ENCODE measurements around the gene FGF21. TPM values are rescaled to one million over a fixed set of nuclear protein-coding genes. Genes with fewer than 3 reads are reported as not detected.

Gene FGF21
- total and polyA plus RNA-seq, 10 of the 15 experiments (the other 5 are each of a cell fraction or from before 2014, with no cell fraction given): not detected

- no peak for TF ChIP-seq BCLAF1 (IDR thresholded peaks at IDR 0.05)
- peak; percentile 84; the same call in 1 of the 2 replicates for TF ChIP-seq GATAD2B (conservative IDR thresholded peaks at IDR 0.05; ENCODE audit: low read depth)
- TF ChIP-seq MAX (IDR thresholded peaks at IDR 0.05; ENCODE audit: low read depth, low read length): peak; percentile 56; the same call in 1 of the 2 replicates
- TF ChIP-seq RAD21 (IDR thresholded peaks at IDR 0.05; ENCODE audit: insufficient read depth, low read depth, low read length): peak; percentile 40
- no peak for TF ChIP-seq SKIL (IDR thresholded peaks at IDR 0.05; ENCODE audit: low read depth, poor library complexity, severe bottlenecking)
- peak in 2 of 3 experiments; percentile 25 to 48; a peak in 3 of 6 replicates for TF ChIP-seq CTCF (IDR thresholded peaks at IDR 0.05 in 2 of 3, conservative IDR thresholded peaks at IDR 0.05 in 1 of 3; ENCODE audit: control insufficient read depth in 2 of 3, extremely low read depth in 1 of 3, insufficient read depth in 1 of 3, low read depth in 3 of 3, low read length in 3 of 3)
- TF ChIP-seq DPF2 (IDR thresholded peaks at IDR 0.05): 0 out of 2 replicates have a peak, but pooled peaks have one; percentile 47
- TF ChIP-seq NR2F1 (conservative IDR thresholded peaks at IDR 0.05): 0 out of 2 replicates have a peak, but pooled peaks have one; percentile 30
- peak; percentile 26; the same call in 1 of the 2 replicates for TF ChIP-seq BACH1 (IDR thresholded peaks at IDR 0.05; ENCODE audit: borderline replicate concordance)
Observed at GRCh38 chr19:48738557-48739403, 16.5 kb upstream of the FGF21 start (continued).

Data from GM12878 (cell line).